Measurements from ENCODE around the gene ENPP4.
A peak's percentile ranks its signal among the peaks of the same experiment; 100 is the strongest.

The ENPP4 gene

DNA sequence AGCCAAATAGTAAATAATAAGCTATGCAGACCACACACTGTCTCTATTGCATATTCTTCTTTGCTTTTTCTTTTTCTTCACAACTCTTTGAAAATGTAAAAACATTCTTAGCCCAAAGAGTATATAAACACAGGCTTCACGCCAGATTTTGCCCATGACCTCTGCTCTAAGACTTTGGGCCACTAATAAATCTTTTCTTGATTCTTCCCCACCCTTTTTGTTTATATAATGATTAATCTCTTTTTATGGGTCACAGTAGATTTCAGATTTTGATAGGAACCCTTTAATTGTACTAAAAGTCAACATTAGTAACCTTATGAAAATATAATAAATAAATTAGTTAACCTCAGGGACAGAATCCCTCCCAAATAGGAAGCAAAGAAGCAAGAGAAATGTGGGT lies 56.8 kb downstream of the ENPP4 start:
- no peak overlapping the region for H3K4me3 ChIP-seq (ENCODE audit: low read depth, low read length)
- no peak for DNase-seq (ENCODE audit: low read depth)
- in situ Hi-C loops (cut with HindIII; ENCODE audit: low sequenced_read_pairs) = no loop called here
- TF ChIP-seq, protein P1, sequence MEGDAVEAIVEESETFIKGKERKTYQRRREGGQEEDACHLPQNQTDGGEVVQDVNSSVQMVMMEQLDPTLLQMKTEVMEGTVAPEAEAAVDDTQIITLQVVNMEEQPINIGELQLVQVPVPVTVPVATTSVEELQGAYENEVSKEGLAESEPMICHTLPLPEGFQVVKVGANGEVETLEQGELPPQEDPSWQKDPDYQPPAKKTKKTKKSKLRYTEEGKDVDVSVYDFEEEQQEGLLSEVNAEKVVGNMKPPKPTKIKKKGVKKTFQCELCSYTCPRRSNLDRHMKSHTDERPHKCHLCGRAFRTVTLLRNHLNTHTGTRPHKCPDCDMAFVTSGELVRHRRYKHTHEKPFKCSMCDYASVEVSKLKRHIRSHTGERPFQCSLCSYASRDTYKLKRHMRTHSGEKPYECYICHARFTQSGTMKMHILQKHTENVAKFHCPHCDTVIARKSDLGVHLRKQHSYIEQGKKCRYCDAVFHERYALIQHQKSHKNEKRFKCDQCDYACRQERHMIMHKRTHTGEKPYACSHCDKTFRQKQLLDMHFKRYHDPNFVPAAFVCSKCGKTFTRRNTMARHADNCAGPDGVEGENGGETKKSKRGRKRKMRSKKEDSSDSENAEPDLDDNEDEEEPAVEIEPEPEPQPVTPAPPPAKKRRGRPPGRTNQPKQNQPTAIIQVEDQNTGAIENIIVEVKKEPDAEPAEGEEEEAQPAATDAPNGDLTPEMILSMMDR (IDR thresholded peaks at IDR 0.05; ENCODE audit: low read depth, low read length, missing control alignments) = no peak

DNA sequence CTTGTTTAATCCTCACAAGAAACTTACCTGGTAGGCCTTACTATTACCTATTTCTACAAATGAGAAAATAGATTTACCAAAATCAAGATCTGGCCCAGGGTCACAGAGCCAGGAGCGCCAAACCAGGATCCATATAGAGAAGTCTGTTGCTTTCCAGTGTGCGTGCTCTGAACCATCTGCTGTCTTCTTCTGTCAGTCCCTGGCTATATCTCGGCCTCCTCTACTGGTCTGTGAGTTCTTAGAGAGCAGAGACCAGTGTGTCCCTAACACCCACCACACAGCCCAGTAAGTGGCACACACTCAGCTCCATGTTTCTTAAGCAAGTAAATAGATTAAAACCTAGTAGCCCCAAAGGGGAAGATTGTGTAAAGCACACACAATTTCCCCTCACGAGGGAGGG lies 59.9 kb downstream of the ENPP4 start:
- in situ Hi-C loops (cut with HindIII; ENCODE audit: low sequenced_read_pairs) = no loop called here
- TF ChIP-seq, protein P1 (IDR thresholded peaks at IDR 0.05; ENCODE audit: low read depth, low read length, missing control alignments) = no peak
- no peak overlapping the region for H3K4me3 ChIP-seq (ENCODE audit: low read depth, low read length)
- DNase-seq (ENCODE audit: low read depth) = no peak

DNA sequence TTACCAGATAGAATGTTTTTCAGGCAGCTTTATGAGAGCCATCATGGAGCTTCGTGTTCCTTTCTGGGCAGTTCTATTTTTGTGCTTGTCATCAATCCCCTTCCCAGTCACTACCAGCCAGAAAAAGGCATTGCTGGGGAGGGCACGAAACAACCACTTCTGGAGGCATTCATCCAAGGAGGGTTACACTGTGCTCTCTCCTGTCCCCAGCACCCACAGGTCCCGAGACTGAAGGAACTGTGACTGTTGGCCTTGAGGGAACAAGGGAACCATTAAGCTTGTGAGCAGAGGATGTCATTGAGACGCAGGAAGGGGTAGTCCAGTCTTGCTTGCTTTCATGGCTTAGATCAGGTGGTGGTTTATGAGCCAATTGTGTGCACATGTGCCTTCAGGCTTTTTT lies 61.1 kb downstream of the ENPP4 start:
- TF ChIP-seq, protein P1 (IDR thresholded peaks at IDR 0.05; ENCODE audit: low read depth, low read length, missing control alignments) = no peak
- in situ Hi-C loops (cut with HindIII; ENCODE audit: low sequenced_read_pairs) = no loop called here
- no peak for DNase-seq (ENCODE audit: low read depth)
- no peak overlapping the region for H3K4me3 ChIP-seq (ENCODE audit: low read depth, low read length)

DNA sequence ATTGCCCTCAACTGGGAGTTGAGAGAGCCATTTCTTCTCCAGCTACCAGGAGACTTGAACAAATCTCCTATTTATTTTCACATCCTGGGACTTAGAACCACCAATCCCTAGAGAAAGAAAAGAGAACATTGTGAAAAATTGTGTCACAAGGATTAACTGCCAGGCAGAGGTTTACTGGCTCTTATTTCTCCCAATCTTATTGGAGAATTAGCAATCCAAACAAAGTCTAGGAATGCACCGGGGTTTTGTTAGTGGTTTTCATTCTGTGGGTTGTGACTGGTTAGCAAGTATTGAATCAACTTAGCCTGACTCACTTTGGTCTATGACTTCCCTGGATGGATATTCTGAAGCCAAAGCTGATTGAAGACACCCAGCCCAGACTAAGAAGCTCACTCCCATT lies 62.2 kb downstream of the ENPP4 start:
- in situ Hi-C loops (cut with HindIII; ENCODE audit: low sequenced_read_pairs) = no loop called here
- peak; percentile 88 for DNase-seq (ENCODE audit: low read depth)
- TF ChIP-seq, protein P1 (IDR thresholded peaks at IDR 0.05; ENCODE audit: low read depth, low read length, missing control alignments) = no peak
- no peak overlapping the region for H3K4me3 ChIP-seq (ENCODE audit: low read depth, low read length)

Data from astrocyte of the cerebellum (primary cell).